OCI-LY1 (cell line): ENCODE measurements around the gene ABHD17C.

Experiments used
- H2AFZ ChIP-seq: fragments of 200-600 bp; sonication (generic), shearing (Covaris generic); 2 replicates; pipeline ENCODE4 v1.6.0; 2014; ENCODE audit warnings: antibody characterized with exemption, mild to moderate bottlenecking, low read length
- H3F3A ChIP-seq: fragments of 200-600 bp; sonication (generic), shearing (Covaris generic); 2 replicates; pipeline ENCODE4 v1.6.0; 2014; ENCODE audit warnings: mild to moderate bottlenecking, antibody characterized with exemption, low read length, moderate library complexity; ENCODE audit not compliant: insufficient read depth
- H3K27ac ChIP-seq: fragments of 200-600 bp; sonication (generic); 2 replicates; pipeline ENCODE4 v1.5.1; 2014; ENCODE audit warnings: low read length, mixed run types, mild to moderate bottlenecking, low read depth; ENCODE audit not compliant: poor library complexity, severe bottlenecking
- H3K27me3 ChIP-seq: fragments of 200-600 bp; sonication (generic); 2 replicates; pipeline ENCODE4 v1.6.0; 2014; ENCODE audit warnings: antibody characterized with exemption, mild to moderate bottlenecking, low read length, moderate library complexity; ENCODE audit not compliant: insufficient read depth
- H3K36me3 ChIP-seq: fragments of 200-600 bp; sonication (generic); 2 replicates; pipeline ENCODE4 v1.6.1; 2014; ENCODE audit warnings: mild to moderate bottlenecking, antibody characterized with exemption, low read length, moderate library complexity, mixed read lengths; ENCODE audit not compliant: insufficient read depth
- H3K4me1 ChIP-seq: fragments of 200-600 bp; sonication (generic); 2 replicates; pipeline ENCODE4 v1.5.1; 2014; ENCODE audit warnings: mild to moderate bottlenecking, low read length, moderate library complexity; ENCODE audit not compliant: insufficient read depth, severe bottlenecking
- H3K4me2 ChIP-seq: fragments of 200-600 bp; sonication (generic), shearing (Covaris generic); 2 replicates; pipeline ENCODE4 v1.6.1; 2014; ENCODE audit warnings: low read length
- H3K4me3 ChIP-seq: fragments of 200-600 bp; sonication (generic); 2 replicates; pipeline ENCODE4 v1.5.1; 2014; ENCODE audit warnings: low read length, low read depth, mild to moderate bottlenecking, mixed read lengths; ENCODE audit not compliant: poor library complexity, severe bottlenecking
- H3K79me2 ChIP-seq: fragments of 200-600 bp; shearing (Covaris generic); 2 replicates; pipeline ENCODE4 v1.6.1; 2016; ENCODE audit warnings: mixed run types, low read length, mixed read lengths; ENCODE audit not compliant: insufficient read depth
- H3K9ac ChIP-seq: fragments of 200-600 bp; sonication (generic), shearing (Covaris generic); 2 replicates; pipeline ENCODE4 v1.6.1; 2014; ENCODE audit warnings: mild to moderate bottlenecking, low read length, mixed read lengths
- H3K9me2 ChIP-seq: fragments of 200-600 bp; sonication (generic), shearing (Covaris generic); 2 replicates; pipeline ENCODE4 v1.6.1; 2014; ENCODE audit warnings: low read depth, mild to moderate bottlenecking, low read length, mixed read lengths
- H3K9me3 ChIP-seq: fragments of 200-600 bp; shearing (Covaris generic); 2 replicates; pipeline ENCODE4 v1.6.1; 2014; ENCODE audit warnings: low read length, mixed read lengths
- H4K20me1 ChIP-seq: fragments of 200-600 bp; sonication (generic), shearing (Covaris generic); 2 replicates; pipeline ENCODE4 v1.6.0; 2016; ENCODE audit warnings: mild to moderate bottlenecking, low read length; ENCODE audit not compliant: insufficient read depth
- CTCF ChIP-seq: fragments of 200-600 bp; sonication (generic), shearing (Covaris generic); IDR thresholded peaks from 2 replicates; pipeline ENCODE4 v1.5.1; 2017; ENCODE audit warnings: mild to moderate bottlenecking, antibody characterized with exemption, low read length, moderate library complexity, mixed read lengths
- EZH2 ChIP-seq: fragments of 200-600 bp; sonication (generic), shearing (Covaris generic); IDR thresholded peaks from 2 replicates; pipeline ENCODE4 v1.8.0; 2017; ENCODE audit warnings: borderline replicate concordance, mixed run types, mild to moderate bottlenecking, antibody characterized with exemption, low read length, moderate library complexity, mixed read lengths

ABHD17C gene

GRCh38 chr15:80691575-80691974 is 3.5 kb upstream of the ABHD17C start:
- no peak overlapping the region for H3K27ac ChIP-seq
- no peaks in the 10 kb centered on the region for H3K9me2 ChIP-seq
- H3K9ac ChIP-seq: no peak overlapping the region
- H3K4me3 ChIP-seq: no peak overlapping the region
- no peaks in the 10 kb centered on the region for H3K79me2 ChIP-seq
- no peaks in the 10 kb centered on the region for H3K36me3 ChIP-seq
- no peaks in the 10 kb centered on the region for H3F3A ChIP-seq
- H3K9me3 ChIP-seq: no peaks in the 10 kb centered on the region
- TF ChIP-seq CTCF: no peak
- no peak for TF ChIP-seq EZH2
- no peak overlapping the region for H3K4me2 ChIP-seq
- peaks cover 18% of the 10 kb centered on the region for H3K4me1 ChIP-seq
- no peaks in the 10 kb centered on the region for H3K27me3 ChIP-seq
- no peak overlapping the region for H2AFZ ChIP-seq
- H4K20me1 ChIP-seq: no peaks in the 10 kb centered on the region

DNA sequence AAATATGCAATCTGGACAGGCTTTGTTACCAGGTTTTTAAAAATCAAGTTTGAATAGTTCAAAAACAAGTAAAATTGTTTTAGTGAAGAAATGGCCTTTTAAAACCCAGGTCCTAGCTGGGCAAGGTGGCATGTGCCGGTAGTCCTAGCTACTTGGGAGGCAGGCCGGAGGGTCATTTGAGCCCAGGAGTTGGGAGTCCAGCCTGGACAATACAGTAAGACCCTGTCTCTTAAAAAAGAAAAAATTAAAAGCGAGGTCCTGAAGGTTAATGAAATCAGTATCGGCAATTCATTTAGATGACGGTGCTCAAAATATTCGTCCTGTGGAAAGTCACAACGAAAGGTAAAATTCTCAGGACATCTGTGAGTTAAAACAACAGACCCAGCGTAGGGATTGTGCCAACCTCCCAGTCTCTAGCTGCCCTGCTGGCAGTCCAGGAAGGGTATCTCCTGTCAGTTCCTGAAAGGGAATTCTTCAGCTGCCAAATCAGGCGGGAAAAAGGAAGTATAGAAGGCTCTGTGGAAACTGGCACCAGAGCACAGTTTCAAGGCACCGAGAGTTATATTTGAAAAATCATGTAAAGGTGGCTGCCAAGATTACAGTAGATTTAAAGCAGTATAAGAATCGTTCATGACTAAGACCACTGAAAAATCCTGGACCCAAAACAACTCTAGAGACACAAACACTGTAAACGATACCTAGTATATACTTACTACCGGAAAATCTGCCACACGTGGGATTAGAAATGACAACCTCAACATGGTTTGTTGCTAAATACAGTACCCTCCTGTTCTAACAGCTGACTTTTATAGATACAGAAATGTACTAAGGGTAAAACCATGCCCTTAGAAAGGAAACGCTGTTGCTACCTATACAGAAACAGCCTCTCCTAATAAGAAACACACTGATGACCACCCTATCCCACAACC is 1.2 kb upstream of the ABHD17C start:
- Histone ChIP-seq H3K9me3 (no peaks in the 10 kb centered on the region), H3K9ac (peak overlapping the region; percentile 76), H3K36me3 (no peaks in the 10 kb centered on the region), H3F3A (no peaks in the 10 kb centered on the region), H3K9me2 (no peaks in the 10 kb centered on the region), H3K27me3 (no peaks in the 10 kb centered on the region), H2AFZ (peak overlapping the region; percentile 22; the same call in 1 of the 2 replicates), H3K4me3 (peak overlapping the region; percentile 77), H3K79me2 (no peaks in the 10 kb centered on the region), H3K27ac (no peak overlapping the region), H3K4me2 (peak overlapping the region; percentile 79), H3K4me1 (peaks cover 18% of the 10 kb centered on the region), H4K20me1 (no peaks in the 10 kb centered on the region)
- TF ChIP-seq CTCF (no peak), EZH2 (no peak)

DNA sequence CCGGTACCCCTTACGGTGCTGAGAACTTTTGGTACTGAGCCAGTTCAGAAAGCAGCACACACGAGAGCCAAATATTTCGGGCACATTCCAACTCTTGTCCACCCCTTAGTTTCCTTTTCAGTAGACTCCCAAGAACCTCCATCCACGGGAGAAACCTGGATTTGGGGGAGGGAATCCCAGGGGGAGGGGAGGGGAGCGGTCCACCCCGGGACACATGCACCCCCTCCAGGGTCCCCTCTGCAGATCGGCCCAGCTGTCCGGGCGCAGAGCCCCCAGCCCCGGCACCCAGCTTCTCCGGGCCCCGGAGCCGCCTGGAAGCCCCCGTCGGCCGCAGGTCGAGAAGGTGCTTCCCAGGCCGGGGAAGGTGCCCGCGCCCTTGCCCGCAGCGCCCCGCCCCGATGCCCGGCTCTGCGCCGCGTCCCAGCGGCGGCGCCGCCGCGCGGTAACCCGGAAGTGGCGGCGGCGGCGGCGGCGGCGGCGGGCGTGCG is 455 bp upstream of the ABHD17C start:
- H3F3A ChIP-seq: no peaks in the 10 kb centered on the region
- H3K4me3 ChIP-seq: peak overlapping the region; percentile 77
- no peak overlapping the region for H3K27ac ChIP-seq
- TF ChIP-seq EZH2: no peak
- TF ChIP-seq CTCF: no peak
- peak overlapping the region; percentile 79 for H3K4me2 ChIP-seq
- peak overlapping the region; percentile 22; the same call in 1 of the 2 replicates for H2AFZ ChIP-seq
- H3K9me2 ChIP-seq: no peaks in the 10 kb centered on the region
- H3K9ac ChIP-seq: peak overlapping the region; percentile 76
- peaks cover 18% of the 10 kb centered on the region for H3K4me1 ChIP-seq
- H3K9me3 ChIP-seq: no peaks in the 10 kb centered on the region
- no peaks in the 10 kb centered on the region for H3K27me3 ChIP-seq
- no peaks in the 10 kb centered on the region for H3K79me2 ChIP-seq
- no peaks in the 10 kb centered on the region for H4K20me1 ChIP-seq
- H3K36me3 ChIP-seq: no peaks in the 10 kb centered on the region
